SK-N-SH treated with all-trans-retinoic acid at 6 μM for 48 hours (cell line): ENCODE results near the gene FAM237B.
"Not testable (repeated sequence)": the region's sequence is repeated elsewhere in the genome, so short reads cannot be mapped to it uniquely, and the experiment has no call there.

Experiments used
- ATAC-seq: fragments of 200-7000 bp; cut with Tn5 transposase; 3 replicates; pipeline ENCODE4 v1.9.1; 2020; ENCODE audit warnings: mild to moderate bottlenecking, moderate library complexity
- ARNTL ChIP-seq: fragments of 450-650 bp; formaldehyde crosslinking; IDR thresholded peaks from 2 replicates; pipeline ENCODE4 v1.5.0; 2020; ENCODE audit warnings: low read depth, mild to moderate bottlenecking, moderate library complexity, borderline replicate concordance
- BACH2 ChIP-seq: fragments of 250-450 bp; sonication (Bioruptor Pico); IDR thresholded peaks from 2 replicates; pipeline ENCODE4 v1.9.0; 2021; ENCODE audit warnings: mild to moderate bottlenecking, borderline replicate concordance
- CREB5 ChIP-seq: fragments of 250-450 bp; sonication (Bioruptor Pico); IDR thresholded peaks from 2 replicates; pipeline ENCODE4 v1.5.1; 2020; ENCODE audit warnings: low read depth, mild to moderate bottlenecking, moderate library complexity
- CSDC2 ChIP-seq: fragments of 250-450 bp; sonication (Bioruptor Pico); IDR thresholded peaks from 2 replicates; pipeline ENCODE4 v1.5.0; 2020; ENCODE audit warnings: mild to moderate bottlenecking, moderate library complexity
- ESRRG ChIP-seq: fragments of 250-450 bp; sonication (Bioruptor Pico); IDR thresholded peaks from 2 replicates; pipeline ENCODE4 v1.6.1; 2021; ENCODE audit warnings: mild to moderate bottlenecking
- GLIS3 ChIP-seq: fragments of 250-450 bp; sonication (Bioruptor Pico); IDR thresholded peaks from 2 replicates; pipeline ENCODE4 v1.5.0; 2020; ENCODE audit warnings: mild to moderate bottlenecking, moderate library complexity
- ISL1 ChIP-seq: fragments of 250-450 bp; sonication (Bioruptor Pico); IDR thresholded peaks from 2 replicates; pipeline ENCODE4 v2.1.2; 2022; ENCODE audit warnings: mild to moderate bottlenecking, moderate library complexity
- OSR1 ChIP-seq: fragments of 250-450 bp; sonication (Bioruptor Pico); IDR thresholded peaks from 2 replicates; pipeline ENCODE4 v1.8.0; 2022; ENCODE audit warnings: moderate library complexity, mild to moderate bottlenecking, inconsistent platforms
- RARB ChIP-seq: fragments of 250-450 bp; sonication (Bioruptor Pico); IDR thresholded peaks from 2 replicates; pipeline ENCODE4 v1.8.0; 2021; ENCODE audit warnings: mild to moderate bottlenecking, moderate library complexity
- SNAI2 ChIP-seq: fragments of 250-450 bp; sonication (Bioruptor Pico); IDR thresholded peaks from 2 replicates; pipeline ENCODE4 v1.5.0; 2020; ENCODE audit warnings: mild to moderate bottlenecking, moderate library complexity
- TCF4 ChIP-seq: fragments of 250-450 bp; sonication (Bioruptor Pico); IDR thresholded peaks from 2 replicates; pipeline ENCODE4 v1.8.0; 2021; ENCODE audit warnings: mild to moderate bottlenecking, moderate library complexity, borderline replicate concordance
- TOX ChIP-seq: fragments of 250-450 bp; sonication (Bioruptor Pico); IDR thresholded peaks from 2 replicates; pipeline ENCODE4 v1.8.0; 2021; ENCODE audit warnings: mild to moderate bottlenecking, moderate library complexity, borderline replicate concordance
- TSHZ2 ChIP-seq: fragments of 250-450 bp; sonication (Bioruptor Pico); IDR thresholded peaks from 2 replicates; pipeline ENCODE4 v1.5.0; 2020; ENCODE audit warnings: mild to moderate bottlenecking, moderate library complexity
- ZC3H10 ChIP-seq: fragments of 250-450 bp; sonication (Bioruptor Pico); IDR thresholded peaks from 2 replicates; pipeline ENCODE4 v1.5.1; 2021; ENCODE audit warnings: mild to moderate bottlenecking, moderate library complexity
- ZFP3 ChIP-seq: fragments of 250-450 bp; sonication (Bioruptor Pico); IDR thresholded peaks from 2 replicates; pipeline ENCODE4 v1.5.0; 2020; ENCODE audit warnings: mild to moderate bottlenecking, moderate library complexity
- ZFP30 ChIP-seq: fragments of 450-650 bp; formaldehyde crosslinking; IDR thresholded peaks from 2 replicates; pipeline ENCODE4 v1.5.0; 2022; ENCODE audit warnings: mild to moderate bottlenecking, moderate library complexity
- ZNF565 ChIP-seq: fragments of 450-650 bp; formaldehyde crosslinking; conservative IDR thresholded peaks from 2 replicates; pipeline ENCODE4 v1.5.0; 2020; ENCODE audit warnings: low read depth, mild to moderate bottlenecking, moderate library complexity
- ZNF70 ChIP-seq: fragments of 450-650 bp; formaldehyde crosslinking; IDR thresholded peaks from 2 replicates; pipeline ENCODE4 v1.5.0; 2020; ENCODE audit warnings: mild to moderate bottlenecking, moderate library complexity
- ZNF8 ChIP-seq: fragments of 450-650 bp; formaldehyde crosslinking; IDR thresholded peaks from 2 replicates; pipeline ENCODE4 v1.5.0; 2020; ENCODE audit warnings: mild to moderate bottlenecking, moderate library complexity
- TF ChIP-seq, protein P1 (sequence below): fragments of 250-450 bp; sonication (Bioruptor Pico); IDR thresholded peaks from 2 replicates; pipeline ENCODE4 v1.5.1; 2021; ENCODE audit warnings: mild to moderate bottlenecking, moderate library complexity
- TF ChIP-seq, protein P2 (sequence below): fragments of 250-450 bp; sonication (Bioruptor Pico); IDR thresholded peaks from 2 replicates; pipeline ENCODE4 v1.8.0; 2021; ENCODE audit warnings: low read depth, mild to moderate bottlenecking, moderate library complexity, borderline replicate concordance
- TF ChIP-seq, protein P3 (sequence below): fragments of 250-450 bp; sonication (Bioruptor Pico); IDR thresholded peaks from 2 replicates; pipeline ENCODE4 v1.8.0; 2020; ENCODE audit warnings: mild to moderate bottlenecking, moderate library complexity, borderline replicate concordance

The FAM237B gene

GRCh38 chr7:90345016-90345415 lies 23.9 kb upstream of the FAM237B start:
- TF ChIP-seq BACH2 (CRISPR knock-in tag) = no peak
- no peak for TF ChIP-seq TSHZ2 (CRISPR knock-in tag)
- no peak for TF ChIP-seq CREB5 (CRISPR knock-in tag)
- TF ChIP-seq ISL1 (CRISPR knock-in tag) = no peak
- TF ChIP-seq ARNTL (CRISPR knock-in tag) = no peak
- no peak for TF ChIP-seq ZC3H10 (CRISPR knock-in tag)
- TF ChIP-seq GLIS3 (CRISPR knock-in tag) = no peak
- TF ChIP-seq ZFP3 (CRISPR knock-in tag) = no peak
- no peak for TF ChIP-seq CSDC2 (CRISPR knock-in tag)
- TF ChIP-seq SNAI2 (CRISPR knock-in tag) = no peak
- TF ChIP-seq ZNF8 (CRISPR knock-in tag) = no peak
- TF ChIP-seq OSR1 (CRISPR knock-in tag) = no peak
- TF ChIP-seq ESRRG = no peak
- no peak for TF ChIP-seq TCF4 (CRISPR knock-in tag)
- no peak for TF ChIP-seq ZFP30 (CRISPR knock-in tag)
- TF ChIP-seq, protein P1, sequence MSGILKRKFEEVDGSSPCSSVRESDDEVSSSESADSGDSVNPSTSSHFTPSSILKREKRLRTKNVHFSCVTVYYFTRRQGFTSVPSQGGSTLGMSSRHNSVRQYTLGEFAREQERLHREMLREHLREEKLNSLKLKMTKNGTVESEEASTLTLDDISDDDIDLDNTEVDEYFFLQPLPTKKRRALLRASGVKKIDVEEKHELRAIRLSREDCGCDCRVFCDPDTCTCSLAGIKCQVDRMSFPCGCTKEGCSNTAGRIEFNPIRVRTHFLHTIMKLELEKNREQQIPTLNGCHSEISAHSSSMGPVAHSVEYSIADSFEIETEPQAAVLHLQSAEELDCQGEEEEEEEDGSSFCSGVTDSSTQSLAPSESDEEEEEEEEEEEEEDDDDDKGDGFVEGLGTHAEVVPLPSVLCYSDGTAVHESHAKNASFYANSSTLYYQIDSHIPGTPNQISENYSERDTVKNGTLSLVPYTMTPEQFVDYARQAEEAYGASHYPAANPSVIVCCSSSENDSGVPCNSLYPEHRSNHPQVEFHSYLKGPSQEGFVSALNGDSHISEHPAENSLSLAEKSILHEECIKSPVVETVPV (CRISPR knock-in tag) = no peak
- no peak for TF ChIP-seq TOX
- TF ChIP-seq ZNF565 (CRISPR knock-in tag) = no peak
- no peak for TF ChIP-seq RARB (CRISPR knock-in tag)
- TF ChIP-seq, all 23 proteins: peak for 0
- ATAC-seq = no peak

DNA sequence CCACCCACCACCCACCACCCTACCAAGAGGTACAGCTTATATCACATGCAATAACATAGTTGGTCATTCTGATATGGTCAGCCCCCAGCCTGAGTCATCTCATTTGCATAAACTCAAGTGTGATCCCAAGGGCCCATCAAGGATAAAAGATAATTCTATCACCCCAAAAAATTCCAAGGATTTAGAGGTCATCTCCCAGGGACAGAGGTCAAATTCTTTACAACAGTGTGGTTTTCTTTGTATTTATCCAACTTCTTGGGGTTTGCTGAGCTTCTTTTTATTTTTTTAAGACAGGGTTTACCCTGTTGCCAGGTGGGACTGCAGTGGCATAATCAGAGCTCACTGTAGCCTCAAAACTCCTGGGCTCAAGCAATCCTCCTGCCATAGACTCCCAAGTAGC lies 16.0 kb upstream of the FAM237B start:
- TF ChIP-seq OSR1 (CRISPR knock-in tag) (no peak), CSDC2 (CRISPR knock-in tag) (no peak), ESRRG (no peak), ZNF8 (CRISPR knock-in tag) (no peak), ZFP30 (CRISPR knock-in tag) (no peak), ZNF70 (CRISPR knock-in tag) (no peak), GLIS3 (CRISPR knock-in tag) (no peak), ISL1 (CRISPR knock-in tag) (no peak), ZC3H10 (CRISPR knock-in tag) (no peak), ZFP3 (CRISPR knock-in tag) (no peak)
- TF ChIP-seq, protein P1 (CRISPR knock-in tag) = no peak
- ATAC-seq = no peak

DNA sequence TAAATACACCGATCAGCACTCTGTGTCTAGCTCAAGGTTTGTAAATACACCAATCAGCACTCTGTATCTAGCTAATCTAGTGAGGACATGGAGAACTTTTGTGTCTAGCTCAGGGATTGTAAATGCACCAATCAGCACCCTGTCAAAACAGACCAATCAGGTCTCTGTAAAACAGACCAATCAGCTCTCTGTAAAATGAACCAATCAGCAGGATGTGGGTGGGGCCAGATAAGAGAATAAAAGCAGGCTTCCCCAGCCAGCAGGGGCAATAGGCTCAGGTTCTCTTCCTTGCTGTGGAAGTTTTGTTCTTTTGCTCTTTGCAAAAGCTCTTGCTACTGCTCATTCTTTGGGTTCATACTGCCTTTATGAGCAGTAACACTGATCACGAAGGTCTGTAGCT lies 13.8 kb upstream of the FAM237B start:
- ATAC-seq = not testable (repeated sequence)

- no peak for TF ChIP-seq TCF4 (CRISPR knock-in tag)
- no peak for ATAC-seq
These were observed 13.2 kb upstream of the FAM237B start for GRCh38 chr7:90334193-90334843.

DNA sequence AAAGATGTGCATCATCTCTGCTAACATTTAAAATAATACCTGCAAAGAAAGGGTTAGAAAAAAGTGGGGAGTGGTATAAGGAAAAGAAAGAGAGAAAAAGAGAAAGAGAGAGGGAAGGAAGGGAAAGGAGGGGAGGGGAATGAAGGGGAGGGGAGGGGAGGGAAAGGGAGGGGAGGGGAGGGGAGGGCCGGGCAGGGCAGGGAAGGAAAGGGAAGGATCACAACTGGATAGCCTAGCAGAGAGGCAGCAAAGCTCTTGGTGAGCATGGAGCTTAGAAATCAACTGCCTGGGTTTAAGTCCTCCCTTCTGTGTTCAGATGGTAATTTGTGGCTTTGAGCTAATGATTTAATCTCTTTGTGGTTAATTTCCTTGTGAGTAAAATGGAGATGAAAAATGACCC lies 5.4 kb upstream of the FAM237B start:
- no peak for ATAC-seq
- TF ChIP-seq SNAI2 (CRISPR knock-in tag) (no peak), ZFP30 (CRISPR knock-in tag) (no peak), OSR1 (CRISPR knock-in tag) (no peak), ZNF565 (CRISPR knock-in tag) (no peak), ZFP3 (CRISPR knock-in tag) (no peak), CREB5 (CRISPR knock-in tag) (no peak), ZNF8 (CRISPR knock-in tag) (no peak), GLIS3 (CRISPR knock-in tag) (no peak)
- TF ChIP-seq, protein P2, sequence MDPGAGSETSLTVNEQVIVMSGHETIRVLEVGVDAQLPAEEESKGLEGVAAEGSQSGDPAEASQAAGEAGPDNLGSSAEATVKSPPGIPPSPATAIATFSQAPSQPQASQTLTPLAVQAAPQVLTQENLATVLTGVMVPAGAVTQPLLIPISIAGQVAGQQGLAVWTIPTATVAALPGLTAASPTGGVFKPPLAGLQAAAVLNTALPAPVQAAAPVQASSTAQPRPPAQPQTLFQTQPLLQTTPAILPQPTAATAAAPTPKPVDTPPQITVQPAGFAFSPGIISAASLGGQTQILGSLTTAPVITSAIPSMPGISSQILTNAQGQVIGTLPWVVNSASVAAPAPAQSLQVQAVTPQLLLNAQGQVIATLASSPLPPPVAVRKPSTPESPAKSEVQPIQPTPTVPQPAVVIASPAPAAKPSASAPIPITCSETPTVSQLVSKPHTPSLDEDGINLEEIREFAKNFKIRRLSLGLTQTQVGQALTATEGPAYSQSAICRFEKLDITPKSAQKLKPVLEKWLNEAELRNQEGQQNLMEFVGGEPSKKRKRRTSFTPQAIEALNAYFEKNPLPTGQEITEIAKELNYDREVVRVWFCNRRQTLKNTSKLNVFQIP (CRISPR knock-in tag) = no peak
- TF ChIP-seq, protein P3, sequence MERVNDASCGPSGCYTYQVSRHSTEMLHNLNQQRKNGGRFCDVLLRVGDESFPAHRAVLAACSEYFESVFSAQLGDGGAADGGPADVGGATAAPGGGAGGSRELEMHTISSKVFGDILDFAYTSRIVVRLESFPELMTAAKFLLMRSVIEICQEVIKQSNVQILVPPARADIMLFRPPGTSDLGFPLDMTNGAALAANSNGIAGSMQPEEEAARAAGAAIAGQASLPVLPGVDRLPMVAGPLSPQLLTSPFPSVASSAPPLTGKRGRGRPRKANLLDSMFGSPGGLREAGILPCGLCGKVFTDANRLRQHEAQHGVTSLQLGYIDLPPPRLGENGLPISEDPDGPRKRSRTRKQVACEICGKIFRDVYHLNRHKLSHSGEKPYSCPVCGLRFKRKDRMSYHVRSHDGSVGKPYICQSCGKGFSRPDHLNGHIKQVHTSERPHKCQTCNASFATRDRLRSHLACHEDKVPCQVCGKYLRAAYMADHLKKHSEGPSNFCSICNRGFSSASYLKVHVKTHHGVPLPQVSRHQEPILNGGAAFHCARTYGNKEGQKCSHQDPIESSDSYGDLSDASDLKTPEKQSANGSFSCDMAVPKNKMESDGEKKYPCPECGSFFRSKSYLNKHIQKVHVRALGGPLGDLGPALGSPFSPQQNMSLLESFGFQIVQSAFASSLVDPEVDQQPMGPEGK (CRISPR knock-in tag) = no peak
